SJCRH30 (cell line): Measurements from ENCODE around the gene TEAD4. TPM values are rescaled to one million over a fixed set of nuclear protein-coding genes. Genes with fewer than 3 reads are reported as not detected.

Experiments
- DNase-seq, 2 experiments: peaks; one replicate each; pipeline ENCODE4 v3.0.0-alpha.2; 2015 to 2020
- H3K27ac ChIP-seq: fragments of 250-450 bp; sonication (Bioruptor Pico); 2 replicates; pipeline ENCODE4 v1.5.1; 2020; ENCODE audit warnings: mild to moderate bottlenecking, moderate library complexity
- H3K27me3 ChIP-seq: fragments of 250-450 bp; sonication (Bioruptor Pico); 2 replicates; pipeline ENCODE4 v1.5.1; 2020; ENCODE audit warnings: mild to moderate bottlenecking, moderate library complexity
- H3K36me3 ChIP-seq: fragments of 250-450 bp; sonication (Bioruptor Pico); 2 replicates; pipeline ENCODE4 v1.5.1; 2020; ENCODE audit warnings: mild to moderate bottlenecking, moderate library complexity
- H3K4me1 ChIP-seq: fragments of 250-450 bp; sonication (Bioruptor Pico); 2 replicates; pipeline ENCODE4 v1.5.1; 2020; ENCODE audit warnings: mild to moderate bottlenecking, moderate library complexity
- H3K4me3 ChIP-seq: fragments of 250-450 bp; sonication (Bioruptor Pico); 2 replicates; pipeline ENCODE4 v1.5.1; 2020; ENCODE audit warnings: mild to moderate bottlenecking, moderate library complexity
- H3K9me3 ChIP-seq: fragments of 250-450 bp; sonication (Bioruptor Pico); replicated peaks from 2 replicates; pipeline ENCODE4 v1.5.1; 2020; ENCODE audit warnings: mild to moderate bottlenecking, moderate library complexity
- total RNA-seq: library from RNA; depleted of rRNA; stranded (reverse); fragments of >200 nt; shearing (Covaris generic); gene quantifications from 2 replicates; pipeline ENCODE4 v1.2.3, GENCODE V29; 2014; rRNA removed

Gene TEAD4
- total RNA-seq, 1 experiment from 2014 or later: 58.2 TPM

- no peak for DNase-seq
- peaks cover 18% of the 10 kb centered on the region for H3K36me3 ChIP-seq
- no peak overlapping the region for H3K27ac ChIP-seq
- no peaks in the 10 kb centered on the region for H3K9me3 ChIP-seq
- H3K4me3 ChIP-seq: no peak overlapping the region
- no peaks in the 10 kb centered on the region for H3K27me3 ChIP-seq
- H3K4me1 ChIP-seq: peaks cover 9% of the 10 kb centered on the region; the same call in 1 of the 2 replicates
These were observed 130.4 kb downstream of the TEAD4 start for GRCh38 chr12:3089588-3089987.

Other genes with a start within 250 kb of the TEAD4 start
- gene FKBP4, start 164.4 kb upstream of the TEAD4 start, total RNA-seq: 112 and 116 TPM in 2 replicates
- gene ITFG2, start 146.7 kb upstream of the TEAD4 start, total RNA-seq: 25.8 and 28.6 TPM in 2 replicates
- gene NRIP2, start 124.4 kb upstream of the TEAD4 start, total RNA-seq: 1.7 and 1.8 TPM in 2 replicates
- gene TEX52, start 102.4 kb upstream of the TEAD4 start, total RNA-seq: 0.20 TPM in 1 of 2 replicates, not detected in the other
- gene FOXM1, start 82.2 kb upstream of the TEAD4 start, total RNA-seq: 107 and 111 TPM in 2 replicates
- 57.8 and 60.9 TPM in 2 replicates for gene RHNO1, start 82.2 kb upstream of the TEAD4 start, total RNA-seq
- gene TULP3, start 68.5 kb upstream of the TEAD4 start, total RNA-seq: 40.4 and 45.2 TPM in 2 replicates
- 194 and 210 TPM in 2 replicates for gene TSPAN9, start 118.0 kb downstream of the TEAD4 start, total RNA-seq